Measurements from ENCODE around the gene JADE1. TPM values are rescaled to one million over a fixed set of nuclear protein-coding genes. Genes with fewer than 3 reads are reported as not detected.

The JADE1 gene
- polyA plus RNA-seq, 1 donor (not counting 4 experiments of a cell fraction or from before 2014, with no cell fraction given), result 2.8 TPM

DNA sequence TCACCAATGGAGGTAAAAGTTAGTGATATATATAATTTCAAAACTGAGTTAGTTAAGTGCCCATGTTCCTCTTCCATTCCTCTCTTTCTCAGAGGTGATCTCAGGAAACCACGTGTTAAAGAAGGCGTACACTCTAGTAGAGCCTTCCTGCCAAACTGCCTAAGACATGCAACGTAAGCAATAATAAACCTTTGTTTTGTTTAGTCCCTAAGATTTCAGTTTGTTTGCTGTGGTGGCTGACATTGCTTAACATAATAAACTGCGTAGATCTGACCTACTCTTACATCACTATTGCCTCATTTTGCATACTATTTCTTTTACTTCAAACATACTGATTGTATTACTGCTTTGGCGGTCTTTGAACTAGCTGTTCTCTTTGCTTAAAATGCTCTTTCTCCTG, 99.2 kb downstream of the JADE1 start:
- FAIRE-seq (no peak), DNase-seq (ENCODE audit: low read depth, low spot score) (no peak)
- Histone ChIP-seq H3K9me1 (ENCODE audit: control insufficient read depth, extremely low read depth, insufficient read depth, low read length) (no peaks in the 10 kb centered on the region), H3K4me3 (ENCODE audit: control insufficient read depth in 2 of 3, extremely low read depth in 1 of 3, insufficient read depth in 2 of 3, low read depth in 1 of 3, low read length in 3 of 3) (no peak overlapping the region), H3K9me3 (ENCODE audit: control insufficient read depth, low read depth, low read length) (no peaks in the 10 kb centered on the region), H3K4me1 (ENCODE audit: control insufficient read depth, extremely low read depth, insufficient read depth, low read length) (no peaks in the 10 kb centered on the region), H3K27me3 (ENCODE audit: control insufficient read depth, extremely low read depth, insufficient read depth, low read length) (no peaks in the 10 kb centered on the region), H4K20me1 (ENCODE audit: control insufficient read depth, extremely low read depth, insufficient read depth, low read length) (no peaks in the 10 kb centered on the region), H3K27ac (ENCODE audit: control insufficient read depth, insufficient read depth, low read length) (no peak overlapping the region), H3K9ac (ENCODE audit: control insufficient read depth, extremely low read depth, insufficient read depth, low read length) (no peak overlapping the region), H2AFZ (ENCODE audit: control insufficient read depth, low read length) (no peak overlapping the region), H3K4me2 (ENCODE audit: control insufficient read depth, extremely low read depth, insufficient read depth, low read depth, low read length) (no peak overlapping the region), H3K79me2 (ENCODE audit: control insufficient read depth, insufficient read depth, low read length) (no peaks in the 10 kb centered on the region), H3K36me3 (ENCODE audit: control insufficient read depth in 2 of 2, extremely low read depth in 1 of 2, insufficient read depth in 2 of 2, low read length in 2 of 2) (no peaks in the 10 kb centered on the region)
- TF ChIP-seq, protein P1, sequence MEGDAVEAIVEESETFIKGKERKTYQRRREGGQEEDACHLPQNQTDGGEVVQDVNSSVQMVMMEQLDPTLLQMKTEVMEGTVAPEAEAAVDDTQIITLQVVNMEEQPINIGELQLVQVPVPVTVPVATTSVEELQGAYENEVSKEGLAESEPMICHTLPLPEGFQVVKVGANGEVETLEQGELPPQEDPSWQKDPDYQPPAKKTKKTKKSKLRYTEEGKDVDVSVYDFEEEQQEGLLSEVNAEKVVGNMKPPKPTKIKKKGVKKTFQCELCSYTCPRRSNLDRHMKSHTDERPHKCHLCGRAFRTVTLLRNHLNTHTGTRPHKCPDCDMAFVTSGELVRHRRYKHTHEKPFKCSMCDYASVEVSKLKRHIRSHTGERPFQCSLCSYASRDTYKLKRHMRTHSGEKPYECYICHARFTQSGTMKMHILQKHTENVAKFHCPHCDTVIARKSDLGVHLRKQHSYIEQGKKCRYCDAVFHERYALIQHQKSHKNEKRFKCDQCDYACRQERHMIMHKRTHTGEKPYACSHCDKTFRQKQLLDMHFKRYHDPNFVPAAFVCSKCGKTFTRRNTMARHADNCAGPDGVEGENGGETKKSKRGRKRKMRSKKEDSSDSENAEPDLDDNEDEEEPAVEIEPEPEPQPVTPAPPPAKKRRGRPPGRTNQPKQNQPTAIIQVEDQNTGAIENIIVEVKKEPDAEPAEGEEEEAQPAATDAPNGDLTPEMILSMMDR (optimal IDR thresholded peaks at IDR 0.05 in 1 of 3, IDR thresholded peaks at IDR 0.05 in 1 of 3, conservative IDR thresholded peaks at IDR 0.05 in 1 of 3; ENCODE audit: extremely low read depth in 1 of 3, insufficient read depth in 2 of 3, low read length in 3 of 3), result no peak
- no peak for TF ChIP-seq EZH2 (IDR thresholded peaks at IDR 0.05; ENCODE audit: low read length)
- dilution Hi-C loops (cut with MboI; ENCODE audit: extremely low pct_ligation_motif_present, low sequenced_read_pairs), result no loop called here

DNA sequence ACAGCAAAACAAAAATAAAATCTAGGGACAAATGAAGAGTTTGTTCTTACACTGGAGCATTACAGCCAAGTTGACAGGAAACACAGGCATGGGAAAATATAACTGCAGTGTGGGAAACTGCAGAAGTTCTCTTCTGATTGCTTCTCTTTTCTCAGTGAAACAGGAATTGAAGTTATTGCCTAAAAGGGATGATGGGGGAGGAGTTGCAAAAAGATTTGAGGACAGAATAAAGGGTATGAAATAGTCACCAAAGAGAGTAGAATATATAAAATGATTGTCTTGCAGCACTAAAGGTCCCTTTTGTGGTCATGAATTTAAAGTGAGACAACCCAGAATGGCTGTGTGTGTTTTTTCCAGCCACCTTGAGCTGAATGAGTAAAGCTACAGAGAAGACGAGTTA, 103.7 kb downstream of the JADE1 start:
- H3K9me1 ChIP-seq (ENCODE audit: control insufficient read depth, extremely low read depth, insufficient read depth, low read length), result no peaks in the 10 kb centered on the region
- H3K9ac ChIP-seq (ENCODE audit: control insufficient read depth, extremely low read depth, insufficient read depth, low read length), result no peak overlapping the region
- no peaks in the 10 kb centered on the region for H3K9me3 ChIP-seq (ENCODE audit: control insufficient read depth, low read depth, low read length)
- H3K4me2 ChIP-seq (ENCODE audit: control insufficient read depth, extremely low read depth, insufficient read depth, low read depth, low read length), result no peak overlapping the region
- H4K20me1 ChIP-seq (ENCODE audit: control insufficient read depth, extremely low read depth, insufficient read depth, low read length), result no peaks in the 10 kb centered on the region
- no peak overlapping the region for H3K27ac ChIP-seq (ENCODE audit: control insufficient read depth, insufficient read depth, low read length)
- H2AFZ ChIP-seq (ENCODE audit: control insufficient read depth, low read length), result no peak overlapping the region
- no peak overlapping the region for H3K4me3 ChIP-seq (ENCODE audit: control insufficient read depth in 2 of 3, extremely low read depth in 1 of 3, insufficient read depth in 2 of 3, low read depth in 1 of 3, low read length in 3 of 3)
- no peaks in the 10 kb centered on the region for H3K79me2 ChIP-seq (ENCODE audit: control insufficient read depth, insufficient read depth, low read length)
- no peak for TF ChIP-seq EZH2 (IDR thresholded peaks at IDR 0.05; ENCODE audit: low read length)
- TF ChIP-seq, protein P1 (optimal IDR thresholded peaks at IDR 0.05 in 1 of 3, IDR thresholded peaks at IDR 0.05 in 1 of 3, conservative IDR thresholded peaks at IDR 0.05 in 1 of 3; ENCODE audit: extremely low read depth in 1 of 3, insufficient read depth in 2 of 3, low read length in 3 of 3), result no peak
- H3K27me3 ChIP-seq (ENCODE audit: control insufficient read depth, extremely low read depth, insufficient read depth, low read length), result no peaks in the 10 kb centered on the region
- DNase-seq (ENCODE audit: low read depth, low spot score) (no peak), FAIRE-seq (no peak)
- H3K36me3 ChIP-seq (ENCODE audit: control insufficient read depth in 2 of 2, extremely low read depth in 1 of 2, insufficient read depth in 2 of 2, low read length in 2 of 2), result no peaks in the 10 kb centered on the region
- dilution Hi-C loops (cut with MboI; ENCODE audit: extremely low pct_ligation_motif_present, low sequenced_read_pairs), result no loop called here
- no peaks in the 10 kb centered on the region for H3K4me1 ChIP-seq (ENCODE audit: control insufficient read depth, extremely low read depth, insufficient read depth, low read length)

Data from keratinocyte (primary cell).